ENCODE results near the gene NHERF1. TPM values are rescaled to one million over a fixed set of nuclear protein-coding genes. Genes with fewer than 3 reads are reported as not detected.
A peak's percentile ranks its signal among the peaks of the same experiment; 100 is the strongest.

NHERF1 gene
- total and polyA plus RNA-seq, 9 of the 15 experiments (the other 6 are each of a cell fraction or from before 2014, with no cell fraction given): 11.4 to 79.9 (median 36.9) TPM

- no peak for TF ChIP-seq NR2C2 (CRISPR knock-in tag; IDR thresholded peaks at IDR 0.05)
- peak; percentile 20; the same call in 1 of the 2 replicates for TF ChIP-seq NR2C2 (tag; IDR thresholded peaks at IDR 0.05)
- 0 out of 2 replicates have a peak, but pooled peaks have one; percentile 34 for TF ChIP-seq HCFC1 (IDR thresholded peaks at IDR 0.05; ENCODE audit: low read depth, low read length)
- TF ChIP-seq BMI1 (IDR thresholded peaks at IDR 0.05; ENCODE audit: low read length): no peak
- TF ChIP-seq, protein P1, sequence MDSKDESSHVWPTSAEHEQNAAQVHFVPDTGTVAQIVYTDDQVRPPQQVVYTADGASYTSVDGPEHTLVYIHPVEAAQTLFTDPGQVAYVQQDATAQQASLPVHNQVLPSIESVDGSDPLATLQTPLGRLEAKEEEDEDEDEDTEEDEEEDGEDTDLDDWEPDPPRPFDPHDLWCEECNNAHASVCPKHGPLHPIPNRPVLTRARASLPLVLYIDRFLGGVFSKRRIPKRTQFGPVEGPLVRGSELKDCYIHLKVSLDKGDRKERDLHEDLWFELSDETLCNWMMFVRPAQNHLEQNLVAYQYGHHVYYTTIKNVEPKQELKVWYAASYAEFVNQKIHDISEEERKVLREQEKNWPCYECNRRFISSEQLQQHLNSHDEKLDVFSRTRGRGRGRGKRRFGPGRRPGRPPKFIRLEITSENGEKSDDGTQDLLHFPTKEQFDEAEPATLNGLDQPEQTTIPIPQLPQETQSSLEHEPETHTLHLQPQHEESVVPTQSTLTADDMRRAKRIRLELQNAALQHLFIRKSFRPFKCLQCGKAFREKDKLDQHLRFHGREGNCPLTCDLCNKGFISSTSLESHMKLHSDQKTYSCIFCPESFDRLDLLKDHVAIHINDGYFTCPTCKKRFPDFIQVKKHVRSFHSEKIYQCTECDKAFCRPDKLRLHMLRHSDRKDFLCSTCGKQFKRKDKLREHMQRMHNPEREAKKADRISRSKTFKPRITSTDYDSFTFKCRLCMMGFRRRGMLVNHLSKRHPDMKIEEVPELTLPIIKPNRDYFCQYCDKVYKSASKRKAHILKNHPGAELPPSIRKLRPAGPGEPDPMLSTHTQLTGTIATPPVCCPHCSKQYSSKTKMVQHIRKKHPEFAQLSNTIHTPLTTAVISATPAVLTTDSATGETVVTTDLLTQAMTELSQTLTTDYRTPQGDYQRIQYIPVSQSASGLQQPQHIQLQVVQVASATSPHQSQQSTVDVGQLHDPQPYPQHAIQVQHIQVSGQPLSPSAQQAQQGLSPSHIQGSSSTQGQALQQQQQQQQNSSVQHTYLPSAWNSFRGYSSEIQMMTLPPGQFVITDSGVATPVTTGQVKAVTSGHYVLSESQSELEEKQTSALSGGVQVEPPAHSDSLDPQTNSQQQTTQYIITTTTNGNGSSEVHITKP (IDR thresholded peaks at IDR 0.05; ENCODE audit: partially characterized antibody): no peak
- 0 out of 2 replicates have a peak, but pooled peaks have one; percentile 64 for TF ChIP-seq MTA3 (IDR thresholded peaks at IDR 0.05; ENCODE audit: borderline replicate concordance)
- no peak for TF ChIP-seq CHD4 (IDR thresholded peaks at IDR 0.05; ENCODE audit: insufficient read depth, insufficient replicate concordance, low read depth, low read length, poor library complexity, severe bottlenecking)
- TF ChIP-seq FOS (IDR thresholded peaks at IDR 0.05; ENCODE audit: extremely low read depth, insufficient read length): no peak
- TF ChIP-seq, protein P2, sequence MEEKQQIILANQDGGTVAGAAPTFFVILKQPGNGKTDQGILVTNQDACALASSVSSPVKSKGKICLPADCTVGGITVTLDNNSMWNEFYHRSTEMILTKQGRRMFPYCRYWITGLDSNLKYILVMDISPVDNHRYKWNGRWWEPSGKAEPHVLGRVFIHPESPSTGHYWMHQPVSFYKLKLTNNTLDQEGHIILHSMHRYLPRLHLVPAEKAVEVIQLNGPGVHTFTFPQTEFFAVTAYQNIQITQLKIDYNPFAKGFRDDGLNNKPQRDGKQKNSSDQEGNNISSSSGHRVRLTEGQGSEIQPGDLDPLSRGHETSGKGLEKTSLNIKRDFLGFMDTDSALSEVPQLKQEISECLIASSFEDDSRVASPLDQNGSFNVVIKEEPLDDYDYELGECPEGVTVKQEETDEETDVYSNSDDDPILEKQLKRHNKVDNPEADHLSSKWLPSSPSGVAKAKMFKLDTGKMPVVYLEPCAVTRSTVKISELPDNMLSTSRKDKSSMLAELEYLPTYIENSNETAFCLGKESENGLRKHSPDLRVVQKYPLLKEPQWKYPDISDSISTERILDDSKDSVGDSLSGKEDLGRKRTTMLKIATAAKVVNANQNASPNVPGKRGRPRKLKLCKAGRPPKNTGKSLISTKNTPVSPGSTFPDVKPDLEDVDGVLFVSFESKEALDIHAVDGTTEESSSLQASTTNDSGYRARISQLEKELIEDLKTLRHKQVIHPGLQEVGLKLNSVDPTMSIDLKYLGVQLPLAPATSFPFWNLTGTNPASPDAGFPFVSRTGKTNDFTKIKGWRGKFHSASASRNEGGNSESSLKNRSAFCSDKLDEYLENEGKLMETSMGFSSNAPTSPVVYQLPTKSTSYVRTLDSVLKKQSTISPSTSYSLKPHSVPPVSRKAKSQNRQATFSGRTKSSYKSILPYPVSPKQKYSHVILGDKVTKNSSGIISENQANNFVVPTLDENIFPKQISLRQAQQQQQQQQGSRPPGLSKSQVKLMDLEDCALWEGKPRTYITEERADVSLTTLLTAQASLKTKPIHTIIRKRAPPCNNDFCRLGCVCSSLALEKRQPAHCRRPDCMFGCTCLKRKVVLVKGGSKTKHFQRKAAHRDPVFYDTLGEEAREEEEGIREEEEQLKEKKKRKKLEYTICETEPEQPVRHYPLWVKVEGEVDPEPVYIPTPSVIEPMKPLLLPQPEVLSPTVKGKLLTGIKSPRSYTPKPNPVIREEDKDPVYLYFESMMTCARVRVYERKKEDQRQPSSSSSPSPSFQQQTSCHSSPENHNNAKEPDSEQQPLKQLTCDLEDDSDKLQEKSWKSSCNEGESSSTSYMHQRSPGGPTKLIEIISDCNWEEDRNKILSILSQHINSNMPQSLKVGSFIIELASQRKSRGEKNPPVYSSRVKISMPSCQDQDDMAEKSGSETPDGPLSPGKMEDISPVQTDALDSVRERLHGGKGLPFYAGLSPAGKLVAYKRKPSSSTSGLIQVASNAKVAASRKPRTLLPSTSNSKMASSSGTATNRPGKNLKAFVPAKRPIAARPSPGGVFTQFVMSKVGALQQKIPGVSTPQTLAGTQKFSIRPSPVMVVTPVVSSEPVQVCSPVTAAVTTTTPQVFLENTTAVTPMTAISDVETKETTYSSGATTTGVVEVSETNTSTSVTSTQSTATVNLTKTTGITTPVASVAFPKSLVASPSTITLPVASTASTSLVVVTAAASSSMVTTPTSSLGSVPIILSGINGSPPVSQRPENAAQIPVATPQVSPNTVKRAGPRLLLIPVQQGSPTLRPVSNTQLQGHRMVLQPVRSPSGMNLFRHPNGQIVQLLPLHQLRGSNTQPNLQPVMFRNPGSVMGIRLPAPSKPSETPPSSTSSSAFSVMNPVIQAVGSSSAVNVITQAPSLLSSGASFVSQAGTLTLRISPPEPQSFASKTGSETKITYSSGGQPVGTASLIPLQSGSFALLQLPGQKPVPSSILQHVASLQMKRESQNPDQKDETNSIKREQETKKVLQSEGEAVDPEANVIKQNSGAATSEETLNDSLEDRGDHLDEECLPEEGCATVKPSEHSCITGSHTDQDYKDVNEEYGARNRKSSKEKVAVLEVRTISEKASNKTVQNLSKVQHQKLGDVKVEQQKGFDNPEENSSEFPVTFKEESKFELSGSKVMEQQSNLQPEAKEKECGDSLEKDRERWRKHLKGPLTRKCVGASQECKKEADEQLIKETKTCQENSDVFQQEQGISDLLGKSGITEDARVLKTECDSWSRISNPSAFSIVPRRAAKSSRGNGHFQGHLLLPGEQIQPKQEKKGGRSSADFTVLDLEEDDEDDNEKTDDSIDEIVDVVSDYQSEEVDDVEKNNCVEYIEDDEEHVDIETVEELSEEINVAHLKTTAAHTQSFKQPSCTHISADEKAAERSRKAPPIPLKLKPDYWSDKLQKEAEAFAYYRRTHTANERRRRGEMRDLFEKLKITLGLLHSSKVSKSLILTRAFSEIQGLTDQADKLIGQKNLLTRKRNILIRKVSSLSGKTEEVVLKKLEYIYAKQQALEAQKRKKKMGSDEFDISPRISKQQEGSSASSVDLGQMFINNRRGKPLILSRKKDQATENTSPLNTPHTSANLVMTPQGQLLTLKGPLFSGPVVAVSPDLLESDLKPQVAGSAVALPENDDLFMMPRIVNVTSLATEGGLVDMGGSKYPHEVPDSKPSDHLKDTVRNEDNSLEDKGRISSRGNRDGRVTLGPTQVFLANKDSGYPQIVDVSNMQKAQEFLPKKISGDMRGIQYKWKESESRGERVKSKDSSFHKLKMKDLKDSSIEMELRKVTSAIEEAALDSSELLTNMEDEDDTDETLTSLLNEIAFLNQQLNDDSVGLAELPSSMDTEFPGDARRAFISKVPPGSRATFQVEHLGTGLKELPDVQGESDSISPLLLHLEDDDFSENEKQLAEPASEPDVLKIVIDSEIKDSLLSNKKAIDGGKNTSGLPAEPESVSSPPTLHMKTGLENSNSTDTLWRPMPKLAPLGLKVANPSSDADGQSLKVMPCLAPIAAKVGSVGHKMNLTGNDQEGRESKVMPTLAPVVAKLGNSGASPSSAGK (IDR thresholded peaks at IDR 0.05): no peak
- 0 out of 2 replicates have a peak, but pooled peaks have one; percentile 35 for TF ChIP-seq LCOR (CRISPR knock-in tag; IDR thresholded peaks at IDR 0.05)
- TF ChIP-seq THAP12 (CRISPR knock-in tag; IDR thresholded peaks at IDR 0.05): no peak
These were observed 224 bp upstream of the NHERF1 start (continued) for GRCh38 chr17:74748279-74748528.
